Right kidney (tissue), 1 donor: Measurements from ENCODE around the gene PLCB1.

Experiments
- DNase-seq: peaks from one replicate; pipeline ENCODE4 v3.0.0-alpha.2; 2016

Gene PLCB1

DNA sequence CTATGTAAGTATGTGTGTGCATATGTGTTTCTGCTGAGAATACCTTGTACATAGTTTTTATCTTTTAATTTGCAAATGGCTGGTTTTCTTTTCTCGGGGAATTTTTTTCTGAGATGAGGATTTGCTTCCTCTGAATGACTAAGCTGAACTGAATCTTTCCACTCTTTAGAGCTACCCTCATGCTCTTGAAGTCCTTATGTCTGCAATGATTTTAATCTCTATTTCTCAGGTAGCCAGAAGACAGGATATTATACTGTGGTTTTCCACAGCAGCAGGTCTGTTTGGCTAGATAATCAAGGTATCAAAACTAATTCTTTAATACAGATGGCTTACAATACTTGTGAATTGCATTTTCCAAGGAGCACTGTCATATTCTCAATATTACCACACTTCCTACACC lies 114.7 kb downstream of the PLCB1 start:
- DNase-seq, result no peak

DNA sequence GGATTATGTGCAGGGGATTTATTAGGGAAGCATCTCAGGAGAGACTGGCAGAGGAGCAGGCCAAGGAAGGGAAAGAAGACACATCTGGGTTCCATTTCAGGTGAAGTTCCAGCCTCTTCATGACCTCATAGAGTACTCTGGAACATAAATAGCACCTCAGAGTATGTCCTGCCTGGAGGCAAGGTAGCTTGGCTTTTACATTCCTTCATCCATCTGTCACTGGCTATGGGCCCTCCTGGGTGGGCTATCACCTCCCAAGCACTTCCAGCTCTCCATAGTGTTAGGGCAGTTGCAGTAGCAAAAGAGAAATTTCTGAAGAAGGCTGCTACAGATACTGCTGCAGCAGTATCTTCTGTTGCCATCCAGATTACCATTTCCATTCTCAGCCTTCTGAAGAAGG lies 116.0 kb downstream of the PLCB1 start:
- DNase-seq, result no peak

DNA sequence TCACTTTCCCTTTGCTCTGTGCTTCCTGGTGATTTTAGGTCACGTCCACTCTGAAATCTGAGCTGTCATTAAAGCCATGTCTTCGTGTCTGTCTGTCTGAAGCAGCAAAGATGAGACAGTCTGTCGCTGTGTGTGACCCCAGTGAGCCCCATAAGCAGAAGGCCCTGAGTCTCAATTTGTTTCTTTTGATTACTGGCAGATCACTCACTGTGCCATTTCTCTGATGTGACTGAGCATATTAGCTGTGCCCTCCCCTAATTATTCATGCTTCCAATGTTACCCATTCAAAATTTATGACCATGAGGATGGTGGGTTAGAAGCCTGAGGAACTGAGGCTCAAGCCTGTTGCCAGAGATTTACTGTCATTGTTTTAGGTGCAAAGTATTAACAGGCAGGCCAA lies 117.6 kb downstream of the PLCB1 start:
- no peak for DNase-seq

DNA sequence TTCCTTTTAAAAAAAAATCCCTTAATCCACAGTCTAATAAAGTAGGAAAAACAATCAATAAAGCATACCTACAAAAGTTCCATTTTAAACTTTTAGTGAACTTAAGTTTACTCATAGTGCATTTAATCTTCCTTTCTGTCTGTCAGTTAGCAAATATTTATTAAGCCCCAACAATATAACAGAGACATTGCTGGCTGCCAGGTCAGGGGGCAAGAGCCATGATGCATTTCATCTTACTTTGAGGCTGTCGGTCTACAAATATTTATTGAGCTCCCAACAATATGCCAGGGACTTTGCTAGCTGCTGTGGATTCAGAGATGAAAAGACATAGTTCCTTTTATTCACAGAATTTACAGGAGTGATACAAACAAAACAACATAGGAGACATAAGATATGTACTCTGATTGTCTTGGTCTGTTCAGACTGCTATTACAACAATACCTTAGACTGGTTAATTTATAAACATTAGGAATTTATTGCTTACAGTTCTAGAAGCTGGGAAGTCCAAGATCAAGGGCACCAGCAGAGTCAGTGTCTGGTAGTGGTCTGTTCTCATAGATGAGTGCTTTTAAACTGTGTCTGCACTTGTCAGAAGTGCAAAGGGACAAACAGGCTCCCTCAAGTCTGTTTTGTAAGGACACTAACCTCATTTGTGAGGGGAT lies 118.6 kb downstream of the PLCB1 start:
- no peak for DNase-seq

DNA sequence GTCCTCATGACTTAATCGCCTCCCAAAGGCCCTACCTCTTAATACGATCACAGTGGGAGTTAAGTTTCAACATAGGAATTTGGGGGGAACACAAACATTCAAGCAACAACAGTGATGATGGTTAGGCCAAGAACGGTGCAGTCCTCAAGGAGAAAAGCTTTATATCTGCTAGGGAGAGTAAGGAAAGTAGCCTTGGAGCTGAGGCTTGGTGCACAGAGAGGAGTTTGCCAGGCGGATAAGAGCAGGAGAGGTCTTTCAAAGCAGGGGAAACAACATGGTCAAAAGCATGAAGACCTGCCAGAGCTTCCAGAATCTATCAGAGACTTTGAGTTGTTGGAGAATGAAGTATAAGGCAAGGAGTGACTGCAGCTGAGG lies 119.1 kb downstream of the PLCB1 start:
- no peak for DNase-seq

DNA sequence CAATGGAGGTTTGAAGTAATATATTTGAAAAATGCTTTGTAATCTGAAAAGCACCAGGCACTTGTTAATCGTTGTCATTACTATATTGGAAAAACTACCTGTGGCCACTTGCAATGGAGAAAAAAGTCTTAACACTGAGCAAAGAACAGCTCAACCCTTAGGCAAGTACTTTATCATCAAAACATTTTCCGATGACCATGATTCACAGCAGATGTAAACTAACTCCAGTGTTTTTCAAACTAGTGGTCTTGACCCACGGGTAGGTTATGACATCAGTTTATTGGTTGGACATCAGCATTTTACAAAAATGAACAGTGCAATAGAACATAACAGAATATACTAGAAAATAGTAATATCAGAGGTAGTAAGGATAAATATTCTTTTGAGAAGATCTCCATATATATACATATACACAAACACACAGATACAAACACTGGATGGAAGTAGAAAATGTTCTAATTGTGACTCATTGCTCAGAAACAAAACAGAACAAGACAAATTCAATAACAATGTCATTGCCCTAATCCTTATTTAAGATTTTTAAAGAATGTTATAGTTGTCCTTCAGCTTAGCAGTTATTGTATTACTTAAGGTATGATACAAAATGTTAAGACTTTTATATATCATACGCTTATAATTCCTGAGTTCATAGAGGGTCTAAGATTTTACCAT lies 123.0 kb downstream of the PLCB1 start:
- DNase-seq, result no peak

DNA sequence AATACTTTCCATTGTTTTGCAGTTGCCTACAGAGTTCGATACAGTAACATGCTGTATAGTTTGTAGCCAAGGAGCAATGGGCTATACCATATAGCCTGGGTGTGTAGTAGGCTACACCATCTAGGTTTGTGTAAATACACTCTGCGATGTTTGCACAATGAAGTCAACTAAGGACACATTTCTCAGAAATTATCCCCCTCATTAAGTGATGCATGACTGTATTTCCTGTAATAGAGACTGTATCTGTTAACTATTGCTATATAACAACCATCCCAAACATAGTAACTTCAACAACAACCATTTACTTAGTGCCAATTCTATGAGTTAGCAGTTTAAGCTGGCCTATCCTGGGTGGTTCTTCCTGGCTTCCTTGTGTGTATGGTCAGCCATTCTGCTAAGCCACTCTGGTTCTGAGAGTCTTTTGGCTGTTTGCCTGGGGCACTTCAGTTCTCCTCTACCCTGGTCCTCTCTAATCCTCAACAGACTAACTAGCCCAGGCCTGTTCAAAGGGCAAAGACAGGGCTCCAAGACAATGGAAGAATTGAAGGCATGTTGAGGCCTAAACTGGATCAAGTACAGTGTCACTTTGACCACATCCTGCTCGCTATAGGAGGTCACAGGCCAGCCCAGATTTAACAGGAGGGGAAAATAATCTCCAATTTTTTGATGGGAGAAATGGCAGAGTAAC lies 124.0 kb downstream of the PLCB1 start:
- DNase-seq, result no peak

DNA sequence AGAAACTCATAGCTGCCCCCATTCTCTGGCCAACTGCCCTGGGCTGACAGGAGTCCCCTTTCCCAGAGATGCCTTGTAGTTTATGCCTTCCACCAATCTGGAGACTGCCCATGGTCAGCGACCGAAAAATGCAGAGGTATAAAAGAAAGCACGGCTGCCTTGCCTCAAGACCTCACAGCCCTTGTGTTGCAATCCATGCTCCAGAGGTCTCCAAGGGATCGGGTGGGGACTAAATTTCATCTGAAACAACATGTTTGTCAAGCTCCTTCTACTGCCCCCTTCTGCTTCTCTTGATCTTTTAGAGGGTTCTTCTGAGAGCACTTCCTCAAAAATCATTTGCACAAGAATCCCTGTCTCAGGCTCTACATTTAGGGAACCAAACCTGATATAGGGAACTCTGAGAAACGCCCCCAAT lies 128.8 kb downstream of the PLCB1 start:
- no peak for DNase-seq

DNA sequence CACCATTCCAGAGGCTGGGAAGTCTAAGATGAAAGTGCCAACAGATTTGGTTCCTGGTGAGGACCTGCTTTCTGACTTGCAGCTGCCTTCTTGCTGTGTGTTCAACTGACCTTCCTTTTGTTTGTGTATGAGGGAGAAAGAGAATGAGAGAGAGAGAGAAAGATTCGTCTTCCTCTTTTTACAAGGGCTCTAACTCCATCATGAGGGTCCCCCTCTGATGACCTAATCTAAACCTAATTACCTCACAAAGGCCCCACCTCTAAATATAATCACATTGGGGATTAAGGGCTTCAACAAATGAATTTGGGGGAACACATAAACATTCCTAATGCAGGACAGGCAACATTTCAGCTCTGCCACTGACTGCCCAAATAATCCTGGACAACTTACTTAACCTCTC lies 130.7 kb downstream of the PLCB1 start:
- DNase-seq, result no peak

DNA sequence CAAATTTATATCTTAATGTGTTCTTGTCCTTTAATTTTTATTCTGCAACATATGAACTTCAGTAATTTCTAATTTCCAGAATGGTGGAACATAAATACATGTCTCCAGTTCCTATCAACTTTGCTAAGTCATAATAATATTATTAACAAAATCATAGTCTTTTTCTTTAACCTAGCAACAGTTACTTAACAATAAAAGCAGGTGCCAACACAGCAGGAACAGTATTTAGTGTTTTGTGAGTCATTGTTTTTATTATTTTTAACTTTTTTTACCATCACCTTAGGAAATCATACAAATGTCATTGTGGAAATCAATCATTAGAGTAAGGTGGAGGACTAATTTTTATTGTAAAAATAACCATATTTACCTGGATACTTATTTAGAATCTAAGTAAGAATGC lies 133.5 kb downstream of the PLCB1 start:
- no peak for DNase-seq

DNA sequence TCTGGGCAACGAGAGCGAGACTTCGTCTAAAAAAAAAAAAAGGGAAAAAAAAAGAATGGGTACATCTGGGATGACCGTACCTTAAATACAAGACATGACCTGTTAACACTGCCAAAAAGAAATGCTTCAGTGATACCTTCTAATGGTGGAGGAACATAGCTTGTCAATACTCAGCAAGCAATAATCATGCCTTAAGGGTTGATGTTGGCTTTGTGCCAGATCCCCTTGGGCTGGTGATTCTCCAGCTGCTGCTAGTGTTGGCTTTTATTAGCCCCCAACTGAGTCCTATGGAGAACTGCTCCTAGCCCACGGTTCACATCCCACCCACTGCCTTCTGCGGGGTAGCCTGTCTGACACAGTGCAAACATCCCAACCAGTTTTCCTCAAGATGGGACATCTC lies 134.9 kb downstream of the PLCB1 start:
- no peak for DNase-seq

DNA sequence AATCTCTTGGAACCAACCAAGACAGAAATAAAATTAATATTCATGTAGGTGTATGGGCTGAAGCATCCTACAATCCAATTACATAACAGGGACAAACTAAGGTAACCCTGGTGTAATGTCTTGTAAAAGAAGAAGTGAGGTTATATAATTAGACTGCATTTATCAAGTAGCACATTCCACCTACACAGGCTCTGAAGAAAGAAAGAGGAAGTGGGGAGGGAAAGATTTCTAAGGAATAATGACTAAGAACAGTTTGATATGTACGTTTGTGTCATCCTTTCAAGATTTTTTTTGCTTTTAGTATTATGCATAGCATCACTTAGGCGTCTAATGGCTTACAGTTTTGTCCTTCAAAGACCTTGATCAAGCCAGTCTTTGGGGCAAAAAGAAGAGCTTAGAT lies 139.7 kb downstream of the PLCB1 start:
- no peak for DNase-seq

DNA sequence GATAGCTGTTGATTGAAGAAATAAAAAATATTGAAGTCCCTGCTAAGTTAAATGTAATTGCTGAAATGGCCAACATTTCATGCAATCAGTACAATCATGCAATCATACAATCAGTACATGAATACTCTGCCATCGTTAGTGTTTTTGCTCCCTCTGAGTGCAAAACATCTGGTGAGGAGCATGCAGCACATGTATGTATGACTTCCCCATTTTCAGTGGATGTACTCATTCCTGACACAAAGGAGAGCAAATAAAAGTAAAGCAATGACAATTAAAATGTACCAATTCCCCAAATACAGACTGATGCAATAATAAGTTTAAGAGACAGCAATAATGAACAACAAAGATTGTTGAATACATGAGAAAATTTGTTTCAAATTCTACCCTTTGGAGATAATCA lies 140.7 kb downstream of the PLCB1 start:
- DNase-seq, result no peak

DNA sequence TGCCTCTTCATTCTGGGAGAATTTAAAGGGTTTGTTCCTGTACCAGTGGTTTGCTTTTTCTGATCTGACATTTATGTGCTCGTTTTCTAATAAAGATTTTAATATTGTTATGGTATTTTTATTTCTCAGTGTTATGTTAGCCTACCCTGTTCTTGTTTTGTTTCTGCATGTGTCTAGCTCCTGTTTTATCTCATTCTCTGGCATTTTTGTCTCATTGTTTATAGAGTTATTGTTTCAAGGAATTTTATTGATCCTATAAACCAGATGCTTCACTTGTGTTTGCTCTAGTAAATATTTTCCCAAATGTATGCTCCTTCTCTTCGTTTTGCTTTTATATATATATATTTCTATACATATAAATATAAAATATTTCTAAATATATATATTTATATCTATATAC lies 152.8 kb downstream of the PLCB1 start:
- DNase-seq, result no peak

DNA sequence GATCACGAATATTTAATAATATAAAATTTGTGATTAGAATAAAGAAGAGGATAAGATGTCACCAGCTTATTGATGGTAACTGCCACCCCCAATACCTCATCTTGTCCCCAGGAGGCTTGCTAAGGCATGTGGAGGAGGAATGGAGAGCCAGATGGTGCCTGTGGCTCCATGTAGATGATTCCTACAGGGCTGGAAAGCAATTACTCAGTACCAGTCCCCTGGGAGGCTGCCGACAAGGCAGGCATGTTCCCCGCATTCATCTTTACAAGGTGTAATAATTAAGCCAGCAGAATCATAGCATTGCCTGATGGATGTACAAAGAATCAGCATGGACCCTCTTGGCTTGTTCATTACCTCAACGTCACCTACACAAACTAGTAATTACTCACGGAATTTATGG lies 155.3 kb downstream of the PLCB1 start:
- DNase-seq, result no peak

DNA sequence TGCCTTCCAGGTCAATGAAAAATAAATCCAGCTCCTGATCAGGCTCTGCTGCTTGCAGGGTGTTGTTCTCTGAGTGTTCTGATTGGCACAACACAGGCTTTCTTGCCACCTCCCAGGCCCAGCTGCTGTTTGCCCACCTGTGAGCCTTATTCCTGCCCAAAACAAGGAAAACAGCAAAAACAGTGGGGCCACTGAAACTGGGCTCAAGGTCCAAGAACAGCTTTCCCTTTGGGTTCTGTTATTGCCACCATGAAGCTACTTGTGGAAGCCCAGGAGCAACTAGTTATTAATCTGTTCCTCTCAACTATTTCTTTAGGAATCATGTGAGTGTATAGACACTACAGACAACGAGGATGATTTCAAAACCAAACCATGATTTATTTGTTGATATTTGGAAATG lies 159.1 kb downstream of the PLCB1 start:
- no peak for DNase-seq

DNA sequence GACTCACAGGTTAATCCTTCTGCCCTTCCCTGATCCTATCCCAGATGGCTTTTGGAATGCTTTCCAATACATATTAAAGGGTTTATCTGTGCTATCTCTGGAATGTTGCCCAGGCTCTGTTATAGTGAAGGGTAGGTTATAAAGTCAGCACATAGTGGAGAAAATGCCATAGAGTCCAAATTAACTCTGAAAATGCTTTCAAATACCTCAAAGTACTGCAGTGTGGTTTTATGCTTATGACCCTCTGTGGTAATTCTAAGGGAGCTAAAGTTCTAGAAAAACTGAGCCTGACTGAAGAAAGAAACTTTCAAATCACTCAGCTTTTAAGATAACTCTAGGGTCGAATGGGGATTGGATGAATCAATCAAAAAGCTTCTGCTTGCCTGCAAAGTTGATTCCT lies 159.8 kb downstream of the PLCB1 start:
- no peak for DNase-seq

DNA sequence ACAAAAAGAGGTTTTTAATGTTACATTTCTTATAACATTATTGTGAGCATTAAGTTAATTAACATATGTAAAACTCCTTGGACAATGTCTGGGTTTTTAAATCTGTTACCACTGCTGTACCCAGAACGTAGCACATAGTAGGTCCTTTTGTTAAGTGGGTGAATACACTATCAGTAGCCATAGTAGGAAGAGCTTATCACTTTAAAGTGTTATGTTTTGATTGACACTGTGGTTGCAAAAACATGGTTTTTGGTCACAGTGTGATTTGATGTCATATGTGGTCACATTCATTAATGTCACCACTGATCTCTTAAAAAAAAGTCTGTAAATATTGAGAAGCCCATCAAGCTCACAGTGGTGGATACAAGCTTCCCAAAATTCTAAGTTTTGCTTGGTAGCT lies 160.7 kb downstream of the PLCB1 start:
- no peak for DNase-seq

DNA sequence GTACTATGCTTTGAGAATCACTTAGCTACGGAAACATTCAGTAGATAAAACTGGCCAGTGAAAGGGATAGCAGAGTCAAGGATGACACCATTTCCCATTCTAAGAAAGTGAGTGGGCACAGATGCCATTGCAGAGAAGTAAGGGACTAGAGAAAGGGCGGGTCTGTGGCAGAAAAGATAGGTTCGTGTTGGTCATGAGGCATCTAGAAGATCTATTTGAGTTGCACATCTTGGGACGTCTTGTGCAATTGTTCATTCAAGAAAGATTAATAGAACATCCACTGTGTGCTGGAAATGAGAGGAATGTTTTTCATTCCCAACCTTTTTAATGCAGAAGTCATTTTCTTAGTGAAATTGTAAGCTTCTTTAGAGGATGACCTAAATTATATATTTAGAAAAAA lies 161.7 kb downstream of the PLCB1 start:
- no peak for DNase-seq

DNA sequence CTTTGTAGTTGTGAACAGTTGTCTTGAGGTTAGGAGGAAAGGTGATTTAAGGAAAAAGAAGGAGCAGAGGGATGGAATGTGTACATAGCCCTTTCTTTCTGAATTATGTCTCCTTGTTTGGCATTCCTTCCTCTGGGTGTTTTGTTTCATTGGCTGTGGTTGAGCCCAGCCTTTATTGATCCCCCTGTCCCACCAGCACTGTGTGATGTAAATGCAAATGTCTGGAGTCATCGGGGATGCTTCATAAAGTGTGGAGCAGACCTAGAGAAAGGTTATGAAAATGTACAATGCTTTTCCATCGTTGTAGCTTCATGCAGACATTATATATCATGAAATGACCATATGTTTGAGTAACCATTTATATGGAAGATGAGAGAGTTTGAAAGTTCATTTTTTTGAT lies 164.5 kb downstream of the PLCB1 start:
- no peak for DNase-seq

DNA sequence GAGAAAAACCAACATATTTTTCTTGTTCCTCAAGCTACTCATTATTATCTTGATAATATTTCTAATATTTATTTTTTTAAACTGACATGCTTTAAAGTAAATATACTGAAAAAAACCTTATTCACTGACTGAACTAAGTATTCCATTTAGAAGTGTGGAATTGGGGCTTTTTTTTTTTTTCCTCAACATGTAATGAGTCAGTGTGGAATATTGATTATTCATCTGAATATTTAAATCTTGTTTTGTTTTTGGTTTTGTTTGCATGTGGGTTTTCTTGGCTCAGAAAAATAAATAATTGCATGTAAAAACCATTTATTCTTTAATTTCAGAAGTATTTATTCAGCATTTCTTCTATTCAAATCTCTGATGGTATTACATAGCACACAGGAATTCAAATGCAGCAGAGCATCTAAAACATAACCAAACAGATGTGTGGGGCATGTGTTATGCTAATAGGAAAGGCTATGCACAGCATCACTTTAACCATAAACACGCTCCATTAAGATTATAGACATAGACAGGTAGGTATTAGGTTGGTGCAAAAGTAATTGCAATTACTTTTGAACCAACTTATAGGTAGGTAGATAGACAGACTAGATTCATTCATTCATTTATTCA lies 166.5 kb downstream of the PLCB1 start:
- DNase-seq, result no peak

DNA sequence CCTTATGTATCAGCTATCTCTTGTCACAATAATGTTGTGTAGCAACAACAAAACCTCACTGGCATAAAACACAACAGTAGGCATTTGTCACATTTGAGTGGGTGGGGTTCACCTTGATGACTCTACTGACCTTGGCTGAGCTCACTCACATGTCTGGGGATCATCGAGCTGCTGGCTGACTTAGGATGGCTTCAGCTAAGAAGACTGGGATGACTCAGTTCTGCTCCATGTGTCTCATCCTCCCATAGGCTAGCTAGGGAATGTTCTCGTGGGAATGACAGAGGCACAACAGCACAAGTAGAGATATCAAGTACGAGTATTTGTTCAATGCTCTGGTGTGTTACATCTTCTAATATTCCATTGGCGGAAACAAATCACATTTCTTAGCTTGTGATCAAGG lies 167.9 kb downstream of the PLCB1 start:
- DNase-seq, result no peak

DNA sequence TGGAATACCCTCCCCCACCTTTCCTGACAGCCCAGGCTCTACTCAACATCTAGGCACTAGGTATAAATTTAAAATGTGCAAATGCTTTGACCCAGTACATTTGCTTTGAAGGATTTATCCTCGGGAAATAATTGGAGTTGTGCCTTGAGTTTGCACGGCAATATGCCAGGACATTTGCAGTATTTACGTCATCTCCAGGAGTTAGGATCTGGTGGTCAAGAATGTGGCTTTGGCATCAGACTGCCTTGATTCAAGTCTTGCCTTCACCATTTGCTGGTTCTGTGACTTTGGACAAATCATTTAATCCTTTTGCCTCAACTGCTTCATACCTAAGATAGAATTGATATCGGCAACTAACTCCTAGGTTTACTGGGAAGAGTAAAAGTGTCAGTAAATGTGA lies 169.6 kb downstream of the PLCB1 start:
- DNase-seq, result no peak

DNA sequence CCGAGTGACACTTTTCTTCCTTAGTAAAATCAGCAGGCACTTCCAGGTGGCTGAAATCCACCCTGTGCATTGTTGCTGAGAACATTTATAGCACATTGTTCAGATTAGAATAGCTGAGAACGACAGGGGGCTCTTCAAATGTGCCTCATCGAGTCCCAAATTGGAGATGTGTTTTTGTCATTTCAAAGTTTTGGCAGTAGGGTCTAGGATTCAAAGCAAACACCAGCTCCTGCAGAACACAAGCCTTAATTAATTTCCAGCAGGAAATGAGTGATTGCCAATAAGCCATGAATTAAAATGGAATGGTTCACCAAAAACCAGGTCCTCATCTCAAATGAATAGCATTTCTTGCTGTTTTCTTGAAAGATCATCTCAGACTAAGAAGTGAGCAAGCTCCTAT lies 171.6 kb downstream of the PLCB1 start:
- no peak for DNase-seq
